Dendritic cell treated with granulocyte-macrophage colony-stimulating factor and Interleukin-4, amounts not matched to agents 40 ng/mL and 50 ng/mL, for 4 days (primary cell): ENCODE data around the gene SMS.

Experiments used
- H3K27ac Mint-ChIP-seq: one replicate; pipeline ENCODE4 v1.8.0; 2022; ENCODE audit warnings: mild to moderate bottlenecking, mixed read lengths
- H3K27me3 Mint-ChIP-seq: one replicate; pipeline ENCODE4 v1.8.0; 2022; ENCODE audit warnings: mild to moderate bottlenecking, mixed read lengths
- H3K36me3 Mint-ChIP-seq: one replicate; pipeline ENCODE4 v1.8.0; 2022; ENCODE audit warnings: low read depth, mixed read lengths
- H3K4me1 Mint-ChIP-seq: one replicate; pipeline ENCODE4 v1.8.0; 2022; ENCODE audit warnings: low read depth, mixed read lengths
- H3K4me3 Mint-ChIP-seq: one replicate; pipeline ENCODE4 v1.8.0; 2022; ENCODE audit warnings: mild to moderate bottlenecking, moderate library complexity, mixed read lengths
- H3K9me3 Mint-ChIP-seq: one replicate; pipeline ENCODE4 v1.8.0; 2022; ENCODE audit warnings: mixed read lengths
- intact Hi-C: fragments of 100-400 bp; cut with micrococcal nuclease; formaldehyde crosslinking; loops from one replicate; pipeline ENCODE4 v1.15.0; 2022

The SMS gene

GRCh38 chrX:22041907-22042530 lies 101.5 kb downstream of the SMS start:
- peaks cover 2% of the 10 kb centered on the region for H3K27me3 Mint-ChIP-seq
- H3K27ac Mint-ChIP-seq = no peak overlapping the region
- H3K9me3 Mint-ChIP-seq = no peaks in the 10 kb centered on the region
- H3K4me3 Mint-ChIP-seq = no peak overlapping the region
- intact Hi-C loops = no loop called here
- H3K36me3 Mint-ChIP-seq = no peaks in the 10 kb centered on the region
- no peaks in the 10 kb centered on the region for H3K4me1 Mint-ChIP-seq

- intact Hi-C loops = no loop called here
Measured at GRCh38 chrX:22043872-22044271, 103.4 kb downstream of the SMS start.

More at GRCh38 chrX:22043872-22044271, 103.4 kb downstream of the SMS start:
- H3K27me3 Mint-ChIP-seq = peaks cover 2% of the 10 kb centered on the region
- H3K9me3 Mint-ChIP-seq = no peaks in the 10 kb centered on the region
- no peak overlapping the region for H3K27ac Mint-ChIP-seq
- no peaks in the 10 kb centered on the region for H3K36me3 Mint-ChIP-seq
- no peak overlapping the region for H3K4me3 Mint-ChIP-seq
- no peaks in the 10 kb centered on the region for H3K4me1 Mint-ChIP-seq
